Measurements from ENCODE around the gene PPFIA1.

Gene PPFIA1

GRCh38 chr11:70381872-70382861 is 111.7 kb downstream of the PPFIA1 start:
- TF ChIP-seq, protein P1, sequence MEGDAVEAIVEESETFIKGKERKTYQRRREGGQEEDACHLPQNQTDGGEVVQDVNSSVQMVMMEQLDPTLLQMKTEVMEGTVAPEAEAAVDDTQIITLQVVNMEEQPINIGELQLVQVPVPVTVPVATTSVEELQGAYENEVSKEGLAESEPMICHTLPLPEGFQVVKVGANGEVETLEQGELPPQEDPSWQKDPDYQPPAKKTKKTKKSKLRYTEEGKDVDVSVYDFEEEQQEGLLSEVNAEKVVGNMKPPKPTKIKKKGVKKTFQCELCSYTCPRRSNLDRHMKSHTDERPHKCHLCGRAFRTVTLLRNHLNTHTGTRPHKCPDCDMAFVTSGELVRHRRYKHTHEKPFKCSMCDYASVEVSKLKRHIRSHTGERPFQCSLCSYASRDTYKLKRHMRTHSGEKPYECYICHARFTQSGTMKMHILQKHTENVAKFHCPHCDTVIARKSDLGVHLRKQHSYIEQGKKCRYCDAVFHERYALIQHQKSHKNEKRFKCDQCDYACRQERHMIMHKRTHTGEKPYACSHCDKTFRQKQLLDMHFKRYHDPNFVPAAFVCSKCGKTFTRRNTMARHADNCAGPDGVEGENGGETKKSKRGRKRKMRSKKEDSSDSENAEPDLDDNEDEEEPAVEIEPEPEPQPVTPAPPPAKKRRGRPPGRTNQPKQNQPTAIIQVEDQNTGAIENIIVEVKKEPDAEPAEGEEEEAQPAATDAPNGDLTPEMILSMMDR (IDR thresholded peaks at IDR 0.05), result no peak

DNA sequence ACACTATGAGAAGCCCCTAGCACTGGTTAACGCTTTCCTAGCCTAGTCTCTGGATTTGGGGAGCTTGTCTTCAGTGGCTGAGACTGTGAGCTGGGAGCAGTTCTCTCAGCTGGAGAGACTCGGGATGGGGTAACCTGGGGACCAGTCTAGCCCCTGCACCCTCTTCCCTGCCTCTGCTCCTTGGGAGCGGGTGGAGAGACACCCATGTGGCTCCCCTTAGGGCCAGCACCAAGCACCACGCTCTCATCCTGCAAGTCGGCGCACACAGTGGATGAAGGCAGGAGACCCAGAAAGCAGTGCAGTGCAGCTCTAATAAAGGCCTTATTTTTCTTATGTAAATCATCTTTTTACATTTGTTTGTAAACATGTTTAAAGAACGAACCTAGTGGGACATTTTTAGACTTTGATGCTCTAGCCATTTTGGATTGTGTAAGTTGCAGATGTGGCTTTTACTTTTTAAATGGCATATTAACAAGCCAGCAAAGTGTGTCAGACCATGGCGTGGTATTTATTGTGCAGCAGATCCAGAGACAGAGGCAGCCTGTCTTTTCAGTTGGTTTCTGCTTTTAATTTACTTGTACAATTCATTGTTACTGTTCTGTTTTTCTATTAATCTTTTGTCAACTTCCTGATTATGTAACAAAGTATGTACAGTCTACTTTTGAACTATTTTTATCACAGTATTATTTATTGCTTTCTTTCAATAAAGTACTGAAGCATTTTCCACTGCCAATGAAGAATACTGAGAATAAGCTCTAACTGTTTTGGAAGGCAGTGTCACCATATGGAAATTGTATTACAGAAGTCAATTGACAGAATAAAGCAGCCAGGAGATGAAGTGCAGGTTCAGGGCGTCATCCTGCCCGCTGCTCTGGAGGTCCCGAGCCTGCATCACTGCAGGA is 113.4 kb downstream of the PPFIA1 start:
- TF ChIP-seq, protein P1 (IDR thresholded peaks at IDR 0.05), result no peak

DNA sequence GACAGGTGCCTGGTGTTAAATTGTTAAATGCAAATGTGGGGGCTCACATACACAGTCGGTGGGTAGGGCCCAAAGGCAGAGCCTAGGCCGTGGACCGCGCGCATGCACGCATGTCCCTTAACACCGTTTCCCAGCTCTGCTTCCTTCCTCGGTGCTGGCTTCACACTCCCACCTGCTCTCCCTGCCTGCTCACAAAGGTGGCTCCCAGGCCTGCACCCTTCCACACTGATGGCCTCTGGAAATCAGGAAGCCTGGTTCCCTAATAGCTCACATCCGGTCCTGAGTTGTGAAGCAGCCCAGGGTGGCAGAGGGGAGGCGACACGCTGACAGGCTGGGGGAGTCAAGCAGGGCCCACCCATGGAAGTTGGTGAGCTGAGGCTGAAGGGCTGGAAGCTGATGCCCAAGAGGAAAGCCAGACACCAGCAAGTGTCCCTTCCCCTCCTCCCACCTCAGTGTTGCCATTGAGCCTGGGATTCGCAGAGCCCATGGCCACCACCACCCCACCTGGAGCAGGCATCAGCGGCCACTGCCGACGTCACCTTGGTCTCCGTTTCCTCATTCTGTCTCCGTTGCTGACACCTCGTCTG is 114.2 kb downstream of the PPFIA1 start:
- TF ChIP-seq, protein P1 (IDR thresholded peaks at IDR 0.05), result no peak

DNA sequence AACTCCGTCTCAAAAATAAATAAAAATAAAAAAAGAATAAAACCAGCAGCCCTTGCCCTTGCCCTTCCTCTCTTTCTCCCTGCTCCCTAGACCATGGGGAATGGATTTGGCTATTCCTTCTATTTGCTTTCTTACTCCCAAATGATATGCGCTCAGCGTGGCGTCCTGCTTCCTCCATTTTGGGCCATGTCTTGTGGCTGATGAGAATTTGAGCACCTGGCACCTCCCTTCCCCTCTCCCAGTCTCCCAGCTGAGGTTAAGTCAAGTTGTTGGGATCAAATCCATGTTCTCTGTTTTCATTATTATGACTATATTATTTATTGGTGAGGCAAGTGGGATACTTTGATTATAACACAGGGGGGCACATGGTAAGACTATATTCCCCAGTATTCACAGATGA is 117.1 kb downstream of the PPFIA1 start:
- TF ChIP-seq, protein P1 (IDR thresholded peaks at IDR 0.05), result no peak

DNA sequence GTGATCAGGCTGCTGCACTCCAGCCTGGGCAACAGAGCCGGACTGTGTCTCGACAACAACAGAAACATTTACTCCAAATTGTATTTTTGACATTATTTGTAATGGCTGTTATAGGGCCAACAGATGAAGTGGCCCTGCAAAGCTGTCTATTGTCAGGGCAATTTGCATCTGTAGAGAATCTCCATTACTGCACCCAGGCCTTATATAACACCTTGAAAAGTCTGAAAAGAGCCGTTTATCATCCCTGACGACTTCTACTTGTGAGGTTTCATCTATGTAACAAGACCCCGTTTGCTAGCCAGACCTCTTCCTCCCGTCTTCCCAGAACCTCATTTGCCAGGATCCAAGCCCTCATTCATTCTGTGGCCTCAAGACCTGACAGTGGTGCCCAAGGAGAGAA is 118.7 kb downstream of the PPFIA1 start:
- TF ChIP-seq, protein P1 (IDR thresholded peaks at IDR 0.05), result no peak

DNA sequence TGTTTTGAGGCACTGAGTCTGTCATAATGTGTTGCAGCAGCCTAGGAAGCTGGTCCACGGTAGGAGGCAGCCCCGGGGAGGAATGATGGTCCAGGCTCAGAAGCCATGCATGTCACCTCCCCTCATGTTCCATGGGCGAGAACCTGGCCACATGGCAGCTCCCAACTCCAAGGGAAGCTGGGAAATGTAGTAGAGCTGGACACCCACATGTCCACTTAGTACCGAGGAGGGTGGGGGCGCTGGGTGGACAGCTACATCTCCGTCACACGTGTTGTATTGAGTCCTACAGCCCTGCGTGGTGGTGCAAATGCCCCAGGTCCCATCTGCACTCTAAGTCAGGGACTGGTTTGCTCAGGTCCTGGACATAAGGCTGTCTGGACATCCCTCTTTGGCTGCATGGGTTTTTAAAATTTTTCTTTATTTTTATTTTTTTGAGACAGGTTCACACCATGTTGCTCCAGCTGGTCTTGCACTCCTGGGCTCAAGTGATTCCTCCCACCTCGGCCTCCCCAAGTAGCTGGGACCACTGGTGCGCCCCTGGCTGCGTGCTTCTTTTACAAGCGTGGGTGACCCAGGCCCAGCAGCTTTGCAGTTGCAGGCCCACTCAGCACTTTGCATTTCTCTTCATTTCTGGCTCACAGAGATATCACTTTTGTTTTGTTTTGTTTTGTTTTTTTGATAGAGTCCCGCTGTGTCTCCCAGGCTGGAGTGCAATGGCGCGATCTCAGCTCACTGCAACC is 123.9 kb downstream of the PPFIA1 start:
- TF ChIP-seq, protein P1 (IDR thresholded peaks at IDR 0.05), result no peak
